Ramos (cell line): ENCODE data around the gene TLCD2.

ENCODE experiments used
- in situ Hi-C: fragments of 300-500 bp; cut with MboI; formaldehyde crosslinking; loops from one replicate; pipeline ENCODE4 v1.14.3; 2022; ENCODE audit warnings: low sequenced_read_pairs; ENCODE audit not compliant: unreplicated experiment

TLCD2 gene

DNA sequence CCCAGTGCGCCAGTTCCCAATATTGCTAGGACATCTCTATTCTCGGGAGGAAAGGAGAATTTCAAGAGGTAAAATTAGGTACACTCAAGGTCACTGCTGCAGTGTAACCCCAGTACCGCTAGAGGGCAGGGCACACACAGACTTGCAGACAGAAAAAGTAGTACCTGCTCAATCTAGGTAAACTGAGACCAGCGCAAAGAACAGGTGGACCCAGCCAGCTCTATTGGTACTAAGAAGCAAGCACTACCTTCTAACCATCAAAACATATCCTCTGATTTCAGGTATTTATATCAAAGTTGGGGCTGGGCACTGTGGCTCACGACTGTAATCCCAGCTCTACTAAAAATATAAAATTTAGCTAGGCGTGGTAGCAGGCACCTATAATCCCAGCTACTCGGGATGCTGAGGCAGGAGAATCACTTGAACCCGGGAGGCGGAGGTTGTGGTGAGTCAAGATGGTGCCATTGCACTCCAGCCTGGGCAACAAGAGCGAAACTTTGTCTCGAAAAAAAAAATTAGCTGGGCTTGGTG is 10.7 kb upstream of the TLCD2 start:
- in situ Hi-C loops = loop anchor here (25.0 kb wide), 1 partner anchor 316 kb away; the partner anchor contains the start of genes DPH1, OVCA2 and RTN4RL1

DNA sequence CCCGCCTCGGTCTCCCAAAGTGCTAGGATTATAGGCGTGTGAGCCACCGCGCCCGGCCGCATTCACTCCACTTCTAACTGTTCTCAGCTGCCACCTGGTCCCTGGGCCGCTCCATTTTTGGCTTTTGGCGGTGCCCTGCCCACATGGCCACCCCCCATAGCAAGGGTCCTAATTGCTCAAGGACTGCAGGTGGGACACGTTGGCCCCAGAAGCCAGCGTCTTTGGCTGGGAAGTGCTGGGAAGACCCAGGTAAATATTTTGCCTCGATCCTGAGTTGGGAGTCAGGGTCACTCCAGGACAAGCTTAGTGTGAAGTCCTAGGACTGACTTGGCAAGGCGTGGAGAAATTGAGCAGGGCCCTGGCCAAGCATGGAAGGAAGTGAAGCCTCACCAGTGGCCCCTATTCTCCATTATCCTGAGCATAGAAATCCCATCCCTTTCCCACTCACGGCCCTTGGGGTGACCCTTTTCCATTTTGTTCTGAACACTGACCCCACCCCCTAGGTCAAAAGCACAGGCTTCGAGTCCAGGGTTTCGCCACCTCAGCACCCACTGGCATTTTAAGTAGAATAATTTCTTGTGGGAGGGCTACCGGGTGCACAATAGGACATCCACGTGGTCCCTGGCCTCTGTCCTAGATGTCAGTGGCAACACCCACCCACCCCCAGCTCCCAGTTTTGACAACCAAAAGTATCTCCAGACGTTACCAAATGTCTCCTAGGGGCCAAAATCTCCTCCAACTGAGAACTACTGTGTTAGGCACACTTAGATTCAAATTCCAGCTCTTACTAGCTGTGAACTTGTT is 8.4 kb upstream of the TLCD2 start:
- in situ Hi-C loops = loop anchor here (25.0 kb wide), 1 partner anchor 319 kb away; the partner anchor contains the start of genes DPH1, OVCA2 and RTN4RL1

DNA sequence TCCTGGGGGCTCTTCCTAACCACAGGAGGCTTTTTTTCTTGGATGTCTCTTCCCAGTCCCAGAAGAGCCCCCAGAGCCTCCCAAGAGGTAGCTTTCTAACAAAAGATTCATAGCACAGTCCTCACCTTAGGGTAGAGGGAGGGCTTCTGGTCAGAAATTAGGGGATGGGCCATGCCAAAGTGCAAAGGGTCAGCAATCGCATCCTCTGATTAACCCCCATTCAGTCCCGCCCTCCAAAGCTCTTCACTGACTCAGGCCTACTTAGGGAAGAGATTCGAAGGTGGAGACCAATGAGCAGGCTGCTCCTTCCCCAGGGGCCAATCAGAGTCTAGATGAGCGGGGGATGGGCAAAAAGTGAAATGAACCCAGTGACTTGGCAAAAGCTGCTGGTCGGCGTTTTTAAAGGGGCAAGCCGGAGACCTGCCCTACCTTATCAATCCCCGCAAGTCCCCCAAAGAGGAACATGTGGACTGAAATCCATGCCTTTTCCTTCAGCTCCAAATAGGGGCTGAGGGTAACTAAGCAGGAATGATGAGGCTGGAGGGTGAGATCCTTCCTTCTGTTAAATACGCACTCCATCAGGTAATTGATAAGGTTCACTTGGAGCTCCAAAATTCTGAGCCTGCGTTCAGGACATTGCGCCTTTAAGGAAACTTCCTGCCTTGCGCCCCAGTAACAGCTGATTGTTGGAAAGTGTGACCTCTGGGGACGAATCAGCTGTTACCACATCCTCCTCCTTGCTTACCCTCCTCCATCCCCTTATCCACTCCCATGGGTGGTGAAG is 6.9 kb upstream of the TLCD2 start:
- in situ Hi-C loops = loop anchor here (25.0 kb wide), 1 partner anchor 320 kb away; the partner anchor contains the start of genes DPH1, OVCA2 and RTN4RL1

DNA sequence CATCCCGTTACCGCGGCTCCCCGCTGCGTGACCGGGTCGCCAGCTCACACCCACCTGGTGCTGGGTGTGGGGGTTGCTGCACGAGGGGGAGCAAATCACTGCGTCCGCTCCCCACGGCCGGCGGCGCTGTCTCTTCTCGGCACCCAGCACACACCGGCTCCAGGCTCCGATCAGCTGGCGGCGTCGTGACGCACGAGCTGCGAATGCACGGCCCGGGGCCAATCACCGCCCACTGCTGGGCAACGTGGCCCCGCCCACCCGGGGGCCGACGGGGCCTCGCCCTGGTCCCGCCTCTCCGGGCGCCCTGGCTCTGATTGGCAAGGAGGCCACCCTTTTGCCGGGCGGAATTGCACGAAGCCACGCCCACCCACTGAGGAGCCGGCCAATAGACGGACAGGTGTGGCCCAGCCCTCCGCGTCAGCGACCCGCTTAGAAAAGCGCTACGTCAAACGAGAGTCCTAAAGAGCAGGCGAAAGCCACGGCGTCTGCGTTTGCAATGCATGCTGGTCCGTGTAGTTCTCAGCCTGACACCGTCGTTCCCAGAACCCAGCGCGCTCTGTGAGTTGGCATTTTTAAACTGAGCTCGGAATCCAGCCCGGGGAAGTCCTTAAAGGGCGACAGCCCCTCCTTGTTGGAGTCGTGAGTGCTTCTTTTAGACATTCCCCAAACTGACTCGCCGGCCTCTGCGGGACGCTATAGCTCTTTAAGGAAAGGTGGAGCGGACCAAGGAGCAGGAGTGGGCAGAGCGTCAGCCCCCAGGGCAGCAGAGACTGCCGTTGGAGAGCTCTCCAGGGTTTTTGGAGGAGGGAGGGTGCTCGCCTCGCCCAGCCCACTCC is 6.1 kb upstream of the TLCD2 start:
- in situ Hi-C loops = loop anchor here (25.0 kb wide), 1 partner anchor 321 kb away; the partner anchor contains the start of genes DPH1, OVCA2 and RTN4RL1

DNA sequence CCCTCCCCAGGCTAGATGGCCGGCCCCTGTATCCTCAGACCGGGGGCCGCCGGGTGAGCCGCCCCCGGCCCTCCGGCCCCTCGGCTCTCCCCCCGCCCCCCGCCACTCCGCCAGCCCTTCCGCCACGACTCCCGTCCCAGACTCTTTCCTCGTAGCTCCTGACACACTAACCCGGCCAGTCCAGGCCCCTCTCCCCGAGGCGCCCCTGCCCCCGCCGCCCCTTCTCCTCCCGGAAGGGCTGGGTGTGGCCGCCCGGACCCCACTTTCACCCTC is 5.6 kb upstream of the TLCD2 start:
- in situ Hi-C loops = loop anchor here (25.0 kb wide), 1 partner anchor 322 kb away; the partner anchor contains the start of genes DPH1, OVCA2 and RTN4RL1

DNA sequence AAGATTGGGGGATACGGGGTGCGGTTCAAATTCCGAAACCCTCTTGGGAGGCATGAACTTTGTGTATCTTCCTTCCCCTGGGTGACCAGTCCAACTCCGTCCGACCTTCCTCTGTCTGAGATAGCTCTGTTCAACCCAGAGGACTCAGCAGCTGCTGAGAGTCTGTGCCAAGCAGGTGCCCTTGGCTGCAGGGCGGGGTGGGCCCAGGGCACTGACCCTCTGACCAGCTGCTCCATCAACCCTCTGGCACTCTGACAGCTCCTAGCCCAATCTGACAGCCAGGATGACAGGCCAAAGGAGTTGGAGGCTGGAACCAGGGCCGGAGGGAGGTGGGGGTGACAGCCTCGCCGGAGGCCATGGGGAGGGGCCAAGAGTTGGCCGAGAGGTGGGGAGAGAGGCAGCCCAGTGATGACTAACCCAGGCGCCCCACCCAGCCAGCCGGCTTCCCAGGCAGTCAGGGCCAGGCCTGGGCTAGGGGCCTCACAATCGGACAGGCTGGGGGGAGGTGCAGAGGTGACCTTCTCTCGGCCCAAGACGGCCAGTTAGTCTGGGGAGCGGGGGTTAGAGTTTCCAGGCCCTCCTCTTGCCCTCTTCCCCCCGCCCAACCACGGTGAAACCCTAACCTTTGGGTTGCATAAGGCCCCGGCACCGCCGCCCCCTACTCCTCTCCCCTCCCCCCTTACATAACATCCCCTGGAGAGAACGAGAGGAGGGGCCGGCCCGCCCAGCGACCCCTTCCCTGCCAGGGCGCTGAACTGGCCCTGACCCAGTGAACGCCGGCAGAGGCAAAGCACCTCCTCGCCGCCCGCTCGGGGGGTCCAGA is 5.0 kb upstream of the TLCD2 start:
- in situ Hi-C loops = loop anchor here (25.0 kb wide), 1 partner anchor 322 kb away; the partner anchor contains the start of genes DPH1, OVCA2 and RTN4RL1

DNA sequence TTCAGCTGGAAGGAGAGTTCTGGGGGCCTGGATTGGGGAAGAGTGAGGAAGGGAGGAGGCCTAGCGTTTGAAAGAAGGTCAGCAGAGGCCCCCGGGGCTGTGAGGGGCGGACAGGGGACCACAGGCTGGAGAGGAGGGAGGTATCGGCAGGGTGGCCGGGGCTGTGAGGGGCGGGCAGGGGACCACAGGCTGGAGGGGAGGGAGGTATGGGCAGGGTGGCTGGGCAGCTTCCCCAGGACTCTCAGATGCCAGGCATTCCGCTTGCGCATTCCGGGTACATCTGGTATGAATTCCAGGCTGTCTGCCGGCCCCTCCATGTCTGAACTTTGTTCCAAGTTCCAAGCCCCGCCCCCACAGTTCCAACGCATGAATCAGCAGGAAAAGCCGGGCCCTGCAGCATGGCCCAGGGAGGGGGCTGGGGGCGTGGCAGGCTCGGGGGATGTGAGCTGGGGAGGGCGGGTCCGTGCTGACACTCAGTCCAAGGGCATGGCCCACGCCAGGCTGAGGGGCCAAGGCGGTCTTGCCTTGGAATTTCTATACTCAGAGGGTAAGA is 4.3 kb upstream of the TLCD2 start:
- in situ Hi-C loops = loop anchor here (25.0 kb wide), 1 partner anchor 323 kb away; the partner anchor contains the start of genes DPH1, OVCA2 and RTN4RL1

DNA sequence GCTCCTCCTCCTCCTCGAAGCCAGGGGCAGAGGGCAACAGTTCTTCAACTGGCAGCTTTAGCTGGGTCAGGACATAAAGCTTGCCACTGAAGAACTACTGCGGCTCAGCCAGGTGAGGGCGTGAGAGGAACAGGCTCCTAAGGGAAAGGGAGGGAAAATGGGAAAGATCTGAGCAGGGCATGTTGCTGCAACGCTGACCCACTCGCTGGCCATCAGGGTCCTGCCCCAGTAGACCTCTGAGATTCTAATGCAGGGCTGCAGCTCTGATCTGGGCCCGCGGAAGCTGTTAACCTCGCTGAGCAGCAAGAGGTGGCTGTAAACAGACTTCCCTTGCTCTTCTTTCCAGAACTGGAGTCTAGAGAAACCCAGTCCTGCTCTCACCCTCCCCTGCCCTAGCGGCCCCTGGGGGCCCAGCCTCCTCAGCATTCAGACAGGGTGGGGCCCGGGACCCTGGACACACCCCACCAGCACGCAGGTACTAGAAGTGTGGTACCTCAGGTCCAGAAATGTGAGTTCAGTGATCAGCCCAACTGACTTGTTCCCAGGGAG is 3.8 kb upstream of the TLCD2 start:
- in situ Hi-C loops = loop anchor here (25.0 kb wide), 1 partner anchor 323 kb away; the partner anchor contains the start of genes DPH1, OVCA2 and RTN4RL1

DNA sequence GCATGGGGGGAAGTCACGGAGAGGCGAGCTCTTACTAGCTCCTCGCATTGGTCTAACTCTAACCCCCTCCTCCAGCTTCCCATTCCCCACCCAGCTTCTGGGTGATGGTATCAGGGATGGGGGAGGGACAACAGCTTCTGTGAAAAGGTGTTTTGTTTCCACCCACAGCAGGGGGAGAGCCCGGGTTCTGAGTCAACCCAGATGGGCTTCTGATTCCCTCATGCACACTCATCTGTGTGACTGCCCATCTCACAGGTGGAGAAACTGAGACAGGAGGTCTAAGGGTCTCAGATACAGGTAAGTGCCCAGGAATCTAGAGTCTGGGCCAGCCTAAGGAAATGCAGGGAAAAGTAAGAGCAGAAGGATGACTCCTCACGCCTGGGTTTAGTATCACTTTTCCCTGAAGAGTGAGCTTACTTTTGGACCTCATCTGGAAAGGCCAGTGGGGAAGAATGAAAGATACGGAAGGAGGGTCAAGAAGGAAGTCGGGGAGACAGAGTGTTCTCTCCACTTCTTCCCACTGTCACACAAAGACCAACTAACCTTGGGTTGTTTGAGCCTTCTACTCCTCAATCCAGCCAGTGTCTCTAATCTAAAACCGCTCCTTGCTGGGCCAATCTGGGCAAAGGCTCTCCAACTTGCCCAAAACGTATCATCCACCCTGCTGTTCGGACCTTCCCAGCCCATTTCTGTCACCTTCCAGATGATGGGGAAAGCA is 3.1 kb upstream of the TLCD2 start:
- in situ Hi-C loops = loop anchor here (25.0 kb wide), 1 partner anchor 324 kb away; the partner anchor contains the start of genes DPH1, OVCA2 and RTN4RL1

DNA sequence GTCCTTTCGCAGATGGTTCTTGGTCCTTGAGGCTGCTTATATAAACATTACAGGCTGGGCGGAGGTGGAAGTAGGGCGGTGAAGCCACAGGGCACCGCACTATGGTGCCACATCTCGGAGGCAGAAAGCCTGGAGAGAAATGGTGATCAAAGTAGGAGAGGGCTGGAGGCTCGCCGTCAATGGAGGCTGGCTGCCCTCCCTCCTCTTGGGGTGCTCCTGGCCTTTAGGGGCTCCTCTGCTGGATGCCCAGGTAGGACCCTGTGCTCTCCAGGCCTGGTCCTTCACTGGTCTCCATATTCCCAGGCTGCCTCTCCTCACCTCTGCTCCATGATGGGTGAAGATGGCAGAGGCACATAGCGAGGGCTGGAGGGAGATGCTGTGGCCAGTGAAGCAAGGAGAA is 2.1 kb upstream of the TLCD2 start:
- in situ Hi-C loops = loop anchor here (25.0 kb wide), 1 partner anchor 325 kb away; the partner anchor contains the start of genes DPH1, OVCA2 and RTN4RL1

DNA sequence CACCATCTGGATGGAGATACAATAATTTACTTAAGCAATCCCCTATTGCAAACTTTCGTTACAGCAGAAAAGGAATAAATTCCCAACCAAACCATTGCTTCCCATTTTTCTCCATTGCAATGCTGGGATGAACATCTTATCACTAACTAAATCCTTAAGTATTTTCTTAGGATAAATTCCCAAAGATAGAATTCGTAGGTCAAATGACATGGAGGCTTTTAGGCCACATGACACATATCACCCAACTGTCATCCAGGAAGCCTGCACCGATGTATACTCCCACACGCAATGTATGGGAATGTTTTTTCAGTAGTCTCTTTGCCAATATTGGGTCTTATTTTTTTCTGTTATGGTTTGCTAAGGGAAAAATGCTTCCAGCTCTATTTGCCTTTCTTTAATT is 1.6 kb upstream of the TLCD2 start:
- in situ Hi-C loops = loop anchor here (25.0 kb wide), 1 partner anchor 325 kb away; the partner anchor contains the start of genes DPH1, OVCA2 and RTN4RL1

DNA sequence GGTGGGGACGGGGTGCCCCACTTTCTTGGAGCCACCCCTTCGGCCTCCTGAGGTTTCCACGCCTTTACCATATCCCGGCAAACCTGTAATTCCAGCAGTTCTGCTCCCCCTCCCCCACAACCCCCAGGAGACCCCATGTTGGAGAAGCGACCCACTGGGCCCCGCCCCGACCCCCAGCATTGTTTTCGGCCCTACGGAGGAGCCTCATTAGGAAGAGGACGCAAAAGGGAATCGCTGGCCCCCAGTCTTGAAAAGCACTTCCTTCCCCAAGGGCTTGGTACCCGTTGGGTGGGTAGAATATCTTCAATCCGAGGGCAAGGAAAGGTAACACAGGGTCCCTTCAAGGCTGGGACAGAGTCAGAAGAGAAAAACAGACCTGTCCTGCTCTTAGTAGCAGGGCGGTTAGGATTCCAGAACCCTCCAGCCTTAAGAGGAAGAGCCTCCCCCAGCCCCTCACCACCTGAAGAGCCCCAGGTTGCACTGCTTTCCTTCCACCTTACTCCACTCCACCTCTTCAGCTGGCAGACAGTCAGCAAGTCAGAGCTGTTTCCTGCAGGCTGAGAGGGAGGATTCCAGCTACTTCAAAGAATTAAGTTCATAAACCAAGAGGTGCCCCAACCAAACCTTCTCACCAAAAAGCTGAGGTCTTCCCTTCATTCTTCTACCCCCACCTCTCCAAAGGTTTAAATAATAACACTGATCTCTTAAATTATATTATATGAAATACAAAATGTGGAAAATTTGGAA is 803 bp upstream of the TLCD2 start:
- in situ Hi-C loops = loop anchor here (25.0 kb wide), 1 partner anchor 326 kb away; the partner anchor contains the start of genes DPH1, OVCA2 and RTN4RL1

DNA sequence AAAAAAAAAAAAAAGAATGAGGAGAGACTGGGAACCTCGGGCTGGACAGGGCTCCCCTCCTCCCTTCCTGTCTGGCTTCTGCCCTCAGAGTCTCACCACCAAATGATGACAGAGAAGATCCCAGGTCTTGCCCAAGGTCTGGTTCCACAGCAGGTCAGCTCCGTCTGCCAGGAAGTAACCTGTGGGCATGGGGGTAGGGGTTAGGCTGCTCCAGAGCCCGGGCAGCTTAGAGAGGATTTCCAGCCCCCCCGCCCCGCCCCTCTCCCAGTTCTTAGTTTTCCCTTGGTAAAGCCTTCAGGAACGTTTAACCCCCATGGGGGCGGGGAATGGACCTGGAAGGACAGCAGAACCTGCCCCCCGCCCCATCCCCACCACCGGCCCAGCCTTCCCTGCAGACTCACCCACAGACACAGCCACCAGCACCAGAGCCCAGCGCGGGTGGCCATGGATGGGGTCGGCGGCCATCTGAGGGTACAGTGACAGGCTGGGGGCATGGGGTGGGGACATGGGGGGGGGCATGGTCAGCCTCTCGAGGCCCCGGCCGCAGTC is 700 bp downstream of the TLCD2 start:
- in situ Hi-C loops = loop anchor here (25.0 kb wide), 1 partner anchor 328 kb away; the partner anchor contains the start of genes DPH1, OVCA2 and RTN4RL1

DNA sequence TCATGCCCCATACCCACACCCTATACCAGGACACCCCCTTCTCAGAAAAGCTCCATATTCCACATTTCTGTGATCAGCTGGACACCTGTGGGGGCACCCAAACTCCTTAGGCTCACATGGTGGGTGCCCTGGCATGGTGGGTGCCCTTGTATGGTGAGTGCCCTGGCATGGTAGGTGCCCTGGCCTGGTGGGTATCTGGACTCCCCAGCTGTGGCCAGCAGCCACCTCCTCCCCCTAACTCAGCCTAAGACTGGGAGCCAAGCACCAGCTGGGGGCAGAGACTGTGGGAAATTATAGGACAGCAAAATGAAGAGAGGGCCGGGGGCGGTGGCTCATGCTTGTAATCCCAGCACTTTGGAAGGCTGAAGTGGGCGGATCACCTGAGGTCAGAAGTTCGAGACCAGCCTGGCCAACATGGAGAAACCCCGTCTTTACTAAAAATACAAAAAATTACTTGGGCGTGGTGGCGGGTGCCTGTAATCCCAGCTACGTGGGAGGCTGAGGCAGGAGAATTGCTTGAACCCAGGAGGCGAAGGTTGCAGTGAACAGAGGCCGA is 1.3 kb downstream of the TLCD2 start:
- in situ Hi-C loops = loop anchor here (25.0 kb wide), 1 partner anchor 328 kb away; the partner anchor contains the start of genes DPH1, OVCA2 and RTN4RL1

DNA sequence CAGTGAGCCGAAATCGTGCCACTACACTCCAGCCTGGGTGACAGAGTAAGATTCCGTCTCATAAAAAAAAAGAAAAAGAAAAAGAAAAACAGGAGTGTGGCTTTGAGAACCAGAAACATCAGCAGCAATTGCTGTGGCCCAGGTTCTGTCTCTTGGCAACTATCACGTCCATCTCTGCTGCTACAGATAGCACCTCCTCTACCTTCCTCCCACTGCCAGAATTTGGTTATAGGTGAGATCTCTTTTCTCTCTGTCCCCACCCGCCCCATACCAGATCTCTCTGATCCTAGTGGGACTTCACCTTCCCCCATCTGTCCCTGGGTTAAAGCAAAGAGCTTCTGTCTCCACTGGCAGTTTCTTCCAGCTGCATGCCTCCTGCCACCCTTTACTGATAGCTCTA is 3.1 kb downstream of the TLCD2 start:
- in situ Hi-C loops = loop anchor here (25.0 kb wide), 1 partner anchor 330 kb away; the partner anchor contains the start of genes DPH1, OVCA2 and RTN4RL1

DNA sequence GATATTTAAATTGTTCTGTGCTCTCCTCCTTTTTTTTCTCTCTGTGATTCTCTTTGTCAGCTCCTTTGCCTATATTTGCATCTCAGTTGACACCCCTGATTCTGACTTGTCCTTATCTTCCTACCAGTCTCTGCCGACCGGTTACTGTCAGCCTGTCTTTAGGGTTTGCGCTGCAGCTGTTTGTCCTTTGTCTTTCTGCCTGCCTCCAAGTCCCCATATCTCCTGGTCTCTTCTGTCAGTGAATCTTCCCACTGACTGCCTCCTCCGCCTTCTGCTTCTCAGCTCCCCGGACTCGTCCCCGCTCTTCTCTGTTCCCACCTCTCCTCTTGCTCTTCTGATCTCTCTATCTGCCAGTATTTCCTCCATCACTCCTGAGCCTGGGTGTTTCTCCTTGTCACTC is 5.2 kb downstream of the TLCD2 start:
- in situ Hi-C loops = loop anchor here (25.0 kb wide), 1 partner anchor 332 kb away; the partner anchor contains the start of genes DPH1, OVCA2 and RTN4RL1
